Inflammatory macrophage treated with lipopolysaccharide for 4 hours (primary cell): ENCODE data around the gene ZNF394.

Source experiments
- DNase-seq: peaks from one replicate; pipeline ENCODE4 v3.0.0-alpha.2; 2020

ZNF394 gene

DNA sequence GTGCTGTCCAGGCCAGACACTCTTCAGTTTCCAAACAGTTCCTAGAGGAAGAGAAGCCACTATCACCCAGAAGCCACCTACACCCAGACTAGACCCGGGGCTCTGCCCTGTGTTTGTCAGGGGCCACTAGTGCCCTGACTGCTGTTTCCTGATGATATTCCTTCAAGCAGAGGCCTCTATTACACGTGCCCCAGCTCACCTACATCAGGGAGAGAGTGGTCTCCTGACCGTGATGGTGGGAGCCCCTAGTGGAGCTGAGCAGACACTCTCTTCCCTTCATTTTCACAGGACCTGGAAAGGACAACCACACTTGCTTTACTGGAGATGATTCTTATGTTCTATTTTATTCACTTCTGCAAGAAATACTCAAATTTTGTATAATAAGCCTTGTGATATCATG lies 9.2 kb downstream of the ZNF394 start:
- no peak for DNase-seq

GRCh38 chr7:99489235-99489634 lies 10.8 kb downstream of the ZNF394 start:
- DNase-seq: no peak

- DNase-seq: no peak
Observed at GRCh38 chr7:99485094-99485493, 15.0 kb downstream of the ZNF394 start.

GRCh38 chr7:99478464-99479440 lies 21.3 kb downstream of the ZNF394 start:
- DNase-seq: peak; percentile 10

- DNase-seq: no peak
Observed at GRCh38 chr7:99476107-99476506, 24.0 kb downstream of the ZNF394 start.

GRCh38 chr7:99473315-99473596 lies 26.8 kb downstream of the ZNF394 start:
- DNase-seq: peak; percentile 82

GRCh38 chr7:99472561-99473314 lies 27.3 kb downstream of the ZNF394 start, which contains the start of gene ZNF789:
TSS of gene ZNF789 (plus strand) at chr7:99472890. CDS start at chr7:99476457, 3,567 bp downstream.
- DNase-seq: peak; percentile 96

DNA sequence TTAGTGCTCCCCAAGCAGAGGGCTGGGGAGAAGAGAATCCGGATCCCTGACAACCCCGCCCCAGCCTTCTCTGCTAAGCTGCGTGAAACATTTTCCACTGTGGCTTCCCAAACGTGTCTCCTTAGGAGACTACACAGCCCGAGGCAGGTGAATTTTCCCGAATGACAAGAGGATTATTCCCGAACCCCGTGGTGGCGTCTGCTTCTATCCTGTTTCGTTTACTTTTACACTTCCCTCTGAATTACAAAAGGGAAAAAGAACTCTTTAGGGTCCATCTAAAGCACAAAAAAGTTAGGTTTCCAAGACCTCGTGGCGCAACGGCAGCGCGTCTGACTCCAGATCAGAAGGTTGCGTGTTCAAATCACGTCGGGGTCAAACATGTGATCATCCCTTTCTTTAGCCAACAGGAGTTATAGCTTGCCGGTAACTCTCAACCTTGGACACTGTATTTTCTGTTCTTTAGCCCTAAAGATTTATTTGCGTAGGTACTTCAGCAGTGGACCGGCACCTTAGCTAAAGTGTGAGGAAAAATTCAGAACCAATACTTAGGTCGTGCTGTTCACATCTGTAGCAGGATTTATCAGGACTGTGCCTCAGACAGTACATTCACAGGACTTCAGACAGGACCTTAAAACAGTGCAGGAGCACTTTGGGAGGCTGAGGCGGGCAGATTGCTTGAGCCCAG lies 30.6 kb downstream of the ZNF394 start:
- DNase-seq: no peak

- no peak for DNase-seq
Observed at GRCh38 chr7:99468336-99468918, 31.7 kb downstream of the ZNF394 start.

DNA sequence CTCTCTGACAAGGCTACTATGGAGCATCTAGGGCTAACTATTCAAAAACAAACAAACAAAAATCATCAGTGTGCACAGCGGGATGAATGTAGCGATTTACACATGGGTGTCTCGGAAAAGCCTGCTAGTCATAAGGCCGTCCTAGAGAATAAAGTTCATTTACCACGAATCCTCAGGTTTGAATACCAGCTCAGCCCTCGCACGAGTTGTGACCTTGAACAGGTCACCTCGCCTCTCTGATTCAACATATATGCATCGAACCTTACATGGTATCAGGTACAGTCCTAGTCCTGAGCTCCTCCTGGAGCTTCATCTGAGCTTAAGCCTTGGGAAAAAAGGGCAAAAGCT lies 34.7 kb downstream of the ZNF394 start:
- DNase-seq: no peak

- no peak for DNase-seq
Observed at GRCh38 chr7:99461221-99461620, 38.9 kb downstream of the ZNF394 start.

- DNase-seq: no peak
Observed at GRCh38 chr7:99460651-99461050, 39.4 kb downstream of the ZNF394 start.

- peak; percentile 13 for DNase-seq
Observed at GRCh38 chr7:99459087-99459486, 41.0 kb downstream of the ZNF394 start.

GRCh38 chr7:99457650-99458493 lies 42.2 kb downstream of the ZNF394 start:
- no peak for DNase-seq

GRCh38 chr7:99457050-99457649 lies 42.9 kb downstream of the ZNF394 start:
- DNase-seq: no peak

DNA sequence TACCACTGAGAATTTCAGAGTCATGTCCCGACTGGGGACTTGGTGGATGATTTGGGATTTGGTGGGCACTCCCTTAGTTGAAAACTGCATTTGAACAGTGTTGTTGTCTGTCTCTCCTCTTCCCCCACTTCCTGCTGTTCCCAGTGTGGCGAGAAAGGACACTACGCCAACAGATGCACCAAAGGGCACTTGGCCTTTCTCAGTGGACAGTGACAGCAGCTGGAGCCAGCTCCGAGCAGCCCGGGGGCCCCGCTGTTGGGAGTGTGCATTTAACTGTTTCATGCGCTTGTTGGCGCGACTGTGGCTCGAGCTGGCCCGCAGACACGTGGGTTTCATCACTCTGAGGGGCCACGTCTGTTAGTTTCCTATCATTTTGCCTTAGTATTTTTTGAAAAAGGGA lies 43.8 kb downstream of the ZNF394 start:
- DNase-seq: no peak

DNA sequence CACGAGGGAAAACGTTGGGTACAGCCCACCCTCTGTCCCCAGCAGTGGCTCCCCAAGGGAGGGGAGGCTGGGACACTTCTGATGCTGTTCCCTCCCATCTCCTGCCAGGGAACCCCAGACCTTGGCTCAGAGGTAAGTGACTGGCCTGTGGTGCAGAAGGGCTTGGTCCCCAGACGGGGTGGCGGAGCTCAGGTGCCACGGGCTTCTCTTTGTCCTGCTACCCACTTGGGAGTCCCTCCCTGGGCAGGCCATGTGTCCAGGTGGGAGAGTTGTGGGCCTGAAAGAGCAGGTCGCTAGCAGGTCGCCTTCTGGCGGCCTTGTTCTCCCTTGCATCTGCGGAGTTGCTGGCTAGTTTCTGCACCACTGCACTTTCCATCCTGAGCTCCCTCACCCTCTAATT lies 44.2 kb downstream of the ZNF394 start:
- no peak for DNase-seq

DNA sequence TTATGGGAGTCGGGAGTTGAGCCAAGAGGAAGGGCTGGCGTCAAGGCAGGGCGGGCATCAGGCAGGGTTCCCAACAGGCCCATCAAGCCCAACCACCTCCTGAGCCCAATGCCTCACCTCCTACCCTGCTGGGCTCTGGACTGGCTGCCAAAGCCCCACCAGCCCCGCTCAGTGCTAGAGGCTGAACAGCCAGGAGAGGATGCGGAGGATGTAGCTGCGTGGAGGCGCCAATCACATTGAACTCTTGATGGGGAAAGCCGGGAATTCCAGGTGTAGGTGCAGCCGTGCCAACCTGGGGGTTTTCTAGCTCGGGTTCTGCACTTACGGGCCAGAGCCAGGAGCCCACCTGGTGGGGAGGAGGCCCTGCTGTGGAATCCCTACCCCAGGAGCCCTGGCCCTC lies 47.0 kb downstream of the ZNF394 start:
- no peak for DNase-seq

DNA sequence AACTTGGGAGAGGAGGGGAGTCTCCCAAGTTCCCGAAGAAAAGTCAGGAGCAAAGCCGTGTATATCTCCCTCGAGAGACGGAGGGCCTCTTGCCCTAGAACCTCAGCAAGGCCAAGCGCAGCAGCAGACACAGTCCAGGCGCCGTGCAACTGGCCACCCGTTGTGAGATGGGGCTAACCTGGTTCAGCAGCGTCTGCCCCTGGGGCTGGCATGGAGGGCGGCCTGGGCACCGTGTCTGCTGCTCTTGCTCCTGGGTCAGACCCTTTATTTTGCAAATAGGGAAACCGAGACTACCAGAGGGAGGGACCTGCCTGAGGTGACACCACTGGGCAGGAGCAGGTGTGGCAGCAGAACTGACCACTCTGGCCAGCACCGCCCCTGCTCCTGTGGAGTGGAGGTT lies 47.5 kb downstream of the ZNF394 start:
- no peak for DNase-seq

DNA sequence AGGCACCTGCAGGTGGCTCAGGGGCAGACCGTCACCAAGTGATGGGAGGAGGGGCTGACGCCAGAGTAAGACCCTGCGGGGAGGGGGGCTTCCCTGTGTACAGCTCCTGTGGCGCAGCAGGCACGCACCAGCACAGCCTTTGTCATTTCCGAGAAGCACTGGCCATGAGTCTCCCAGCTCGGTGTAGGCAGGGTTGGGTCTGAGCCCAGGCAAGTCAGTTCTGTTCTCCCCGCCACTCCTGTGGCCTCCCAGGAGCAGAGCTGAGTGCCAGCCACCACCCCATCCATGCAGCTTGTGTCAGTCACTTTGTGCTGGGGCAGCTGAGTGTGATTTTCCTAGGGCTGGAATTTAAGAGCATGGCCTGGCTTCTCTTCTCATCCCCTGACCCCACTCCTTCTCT lies 48.1 kb downstream of the ZNF394 start:
- no peak for DNase-seq

GRCh38 chr7:99449326-99449725 lies 50.8 kb downstream of the ZNF394 start:
- DNase-seq: no peak

- no peak for DNase-seq
Observed at GRCh38 chr7:99448855-99449254, 51.2 kb downstream of the ZNF394 start.
